D721Med (cell line): Measurements from ENCODE around the gene KRTAP3-3.

Experiments used
- DNase-seq: peaks from one replicate; pipeline ENCODE4 v3.0.0; 2011; ENCODE audit warnings: low spot score; ENCODE audit not compliant: insufficient read length
- FAIRE-seq: peaks from 2 replicates; lab custom pipeline; 2011; peaks lifted over from hg19 to GRCh38; lab: Jason Lieb, UNC
- CTCF ChIP-seq: IDR thresholded peaks from 2 replicates; pipeline ENCODE4 v1.5.1; 2012; ENCODE audit warnings: mild to moderate bottlenecking, control low read depth; ENCODE audit not compliant: insufficient read depth; ENCODE audit errors: missing control alignments

KRTAP3-3 gene

DNA sequence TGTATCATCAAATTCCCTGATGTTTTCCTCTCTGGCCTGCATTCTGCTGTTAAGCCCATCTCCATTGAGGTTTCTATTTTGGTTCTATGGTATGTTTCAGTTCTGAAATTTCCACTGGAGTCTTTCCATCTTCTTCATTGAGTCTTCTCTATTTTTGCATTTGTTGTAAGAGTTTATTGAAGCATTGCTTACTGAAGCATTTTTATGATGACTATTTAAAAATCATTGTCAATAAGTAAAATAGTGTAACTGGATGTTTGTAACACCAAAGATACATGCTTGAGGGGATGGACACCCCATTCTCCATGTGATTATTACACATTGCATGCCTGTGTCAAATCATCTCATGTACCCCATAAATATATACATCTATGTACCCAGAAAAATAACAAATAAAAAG is 18.4 kb downstream of the KRTAP3-3 start:
- DNase-seq (no peak), FAIRE-seq (no peak)
- TF ChIP-seq CTCF = no peak

DNA sequence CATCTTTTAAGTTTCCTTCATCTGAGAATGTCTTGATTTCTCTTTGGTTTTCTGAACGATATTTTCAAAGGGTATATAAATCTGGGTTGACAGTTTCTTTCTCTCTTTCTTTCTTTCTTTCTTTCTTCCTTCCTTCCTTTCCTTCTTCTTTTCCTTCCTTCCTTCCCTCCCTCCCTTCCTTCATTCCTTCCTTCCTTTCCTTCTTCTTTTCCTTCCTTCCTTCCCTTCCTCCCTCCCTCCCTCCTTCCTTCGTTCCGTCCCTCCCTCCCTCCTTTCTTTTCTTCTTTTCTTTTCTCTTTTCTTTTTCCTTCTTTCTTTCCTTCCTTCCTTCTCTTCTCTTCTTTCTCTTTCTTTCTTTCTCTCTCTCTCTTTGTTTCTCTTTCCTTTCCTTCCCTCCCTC is 19.6 kb downstream of the KRTAP3-3 start:
- TF ChIP-seq CTCF = no peak
- no peak for FAIRE-seq
- no peak for DNase-seq

DNA sequence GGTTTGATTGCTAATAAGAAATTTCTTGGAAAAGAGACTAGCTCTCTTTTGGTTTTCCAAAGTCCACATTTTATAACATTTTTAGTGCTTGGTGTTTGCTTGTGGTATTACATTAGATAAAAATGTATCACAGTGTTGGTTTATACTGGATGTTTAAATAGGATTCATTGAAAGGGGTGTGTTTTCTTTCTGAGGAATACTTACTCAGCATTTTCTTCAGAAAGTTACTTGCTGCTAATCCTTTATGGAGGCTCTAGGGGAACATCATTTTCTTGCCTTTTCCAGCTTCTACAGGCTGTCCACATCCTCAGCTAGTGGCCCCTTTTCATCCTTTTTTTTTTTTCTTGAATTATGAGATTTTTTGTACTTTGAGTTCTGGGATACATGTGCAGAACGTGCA is 26.4 kb downstream of the KRTAP3-3 start:
- TF ChIP-seq CTCF = no peak
- FAIRE-seq = no peak
- DNase-seq = no peak

DNA sequence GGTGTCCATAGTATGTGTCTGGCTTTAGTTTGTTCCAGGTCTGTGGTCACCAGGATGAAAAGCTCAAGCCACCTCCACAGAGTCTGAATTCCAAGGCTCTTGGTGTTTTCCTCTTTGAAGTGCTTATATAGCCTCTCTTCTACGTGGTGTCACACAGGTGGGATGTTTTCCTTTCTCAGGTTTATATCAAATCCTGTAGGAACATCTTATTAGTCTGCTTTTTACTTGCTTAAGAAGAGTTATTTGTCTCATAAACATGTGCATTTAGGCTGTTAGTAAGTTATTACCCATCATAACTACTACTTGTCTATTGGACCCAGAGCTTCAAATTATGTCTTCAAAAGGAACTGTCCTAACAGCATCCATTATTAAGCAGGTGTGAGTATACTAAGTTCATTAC is 27.1 kb downstream of the KRTAP3-3 start, which contains the start of gene KRT39:
Gene KRT39, minus strand, starts transcription at position 101 of the 400 bp plus-strand sequence. Its CDS starts 92 bp downstream, at position 9.
- FAIRE-seq (no peak), DNase-seq (no peak)
- TF ChIP-seq CTCF = no peak

GRCh38 chr17:40963838-40964237 is 30.1 kb downstream of the KRTAP3-3 start:
- FAIRE-seq = no peak
- TF ChIP-seq CTCF = peak; percentile 70
- DNase-seq = no peak

- FAIRE-seq (no peak), DNase-seq (no peak)
- no peak for TF ChIP-seq CTCF
Measured at GRCh38 chr17:40962059-40962561, 31.9 kb downstream of the KRTAP3-3 start.

- FAIRE-seq = no peak
- no peak for DNase-seq
- no peak for TF ChIP-seq CTCF
Measured at GRCh38 chr17:40961591-40961990, 32.4 kb downstream of the KRTAP3-3 start.
